HEK293 (cell line): ENCODE results near the gene ZNF337.

Experiments used
- MYNN ChIP-seq: fragments of 450-650 bp; formaldehyde crosslinking; IDR thresholded peaks from 2 replicates; pipeline ENCODE4 v1.5.1; 2016; ENCODE audit warnings: missing biosample characterization, missing genetic modification characterization, borderline replicate concordance
- ZBTB7A ChIP-seq: fragments of 450-650 bp; formaldehyde crosslinking; IDR thresholded peaks from 2 replicates; pipeline ENCODE4 v1.5.1; 2016; ENCODE audit warnings: low read depth, missing biosample characterization, missing genetic modification characterization
- TF ChIP-seq, protein P1 (sequence below): IDR thresholded peaks from 2 replicates; pipeline ENCODE4 v1.6.1; 2011; ENCODE audit warnings: mild to moderate bottlenecking, low read depth, low read length, borderline replicate concordance
- TF ChIP-seq, protein P2 (sequence below): fragments of 450-650 bp; formaldehyde crosslinking; IDR thresholded peaks from 2 replicates; pipeline ENCODE4 v1.5.1; 2016; ENCODE audit warnings: missing biosample characterization, missing genetic modification characterization

DNA sequence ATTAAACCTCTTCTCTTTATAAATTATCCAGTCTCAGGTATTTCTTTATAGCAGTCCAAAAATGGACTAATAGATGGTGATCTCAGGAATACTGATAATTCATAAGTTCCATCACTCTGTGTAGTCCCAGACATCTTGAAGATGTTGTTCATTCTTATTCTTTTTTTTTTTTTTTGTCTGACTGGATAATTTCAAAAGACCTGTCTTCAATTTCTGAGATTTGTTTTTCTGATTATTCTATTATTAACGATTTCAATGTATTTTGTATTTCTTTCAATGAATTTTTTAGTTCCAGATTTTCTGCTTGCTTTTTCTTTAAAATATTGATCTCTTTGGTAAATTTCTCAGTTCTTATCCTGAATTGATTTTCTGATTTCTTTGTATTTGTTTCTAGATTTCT lies 29.7 kb upstream of the ZNF337 start:
- TF ChIP-seq, protein P1, sequence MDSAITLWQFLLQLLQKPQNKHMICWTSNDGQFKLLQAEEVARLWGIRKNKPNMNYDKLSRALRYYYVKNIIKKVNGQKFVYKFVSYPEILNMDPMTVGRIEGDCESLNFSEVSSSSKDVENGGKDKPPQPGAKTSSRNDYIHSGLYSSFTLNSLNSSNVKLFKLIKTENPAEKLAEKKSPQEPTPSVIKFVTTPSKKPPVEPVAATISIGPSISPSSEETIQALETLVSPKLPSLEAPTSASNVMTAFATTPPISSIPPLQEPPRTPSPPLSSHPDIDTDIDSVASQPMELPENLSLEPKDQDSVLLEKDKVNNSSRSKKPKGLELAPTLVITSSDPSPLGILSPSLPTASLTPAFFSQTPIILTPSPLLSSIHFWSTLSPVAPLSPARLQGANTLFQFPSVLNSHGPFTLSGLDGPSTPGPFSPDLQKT, result no peak
- TF ChIP-seq, protein P2, sequence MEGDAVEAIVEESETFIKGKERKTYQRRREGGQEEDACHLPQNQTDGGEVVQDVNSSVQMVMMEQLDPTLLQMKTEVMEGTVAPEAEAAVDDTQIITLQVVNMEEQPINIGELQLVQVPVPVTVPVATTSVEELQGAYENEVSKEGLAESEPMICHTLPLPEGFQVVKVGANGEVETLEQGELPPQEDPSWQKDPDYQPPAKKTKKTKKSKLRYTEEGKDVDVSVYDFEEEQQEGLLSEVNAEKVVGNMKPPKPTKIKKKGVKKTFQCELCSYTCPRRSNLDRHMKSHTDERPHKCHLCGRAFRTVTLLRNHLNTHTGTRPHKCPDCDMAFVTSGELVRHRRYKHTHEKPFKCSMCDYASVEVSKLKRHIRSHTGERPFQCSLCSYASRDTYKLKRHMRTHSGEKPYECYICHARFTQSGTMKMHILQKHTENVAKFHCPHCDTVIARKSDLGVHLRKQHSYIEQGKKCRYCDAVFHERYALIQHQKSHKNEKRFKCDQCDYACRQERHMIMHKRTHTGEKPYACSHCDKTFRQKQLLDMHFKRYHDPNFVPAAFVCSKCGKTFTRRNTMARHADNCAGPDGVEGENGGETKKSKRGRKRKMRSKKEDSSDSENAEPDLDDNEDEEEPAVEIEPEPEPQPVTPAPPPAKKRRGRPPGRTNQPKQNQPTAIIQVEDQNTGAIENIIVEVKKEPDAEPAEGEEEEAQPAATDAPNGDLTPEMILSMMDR (tag by site-specific recombination), result no peak
- TF ChIP-seq MYNN (tag by site-specific recombination) (no peak), ZBTB7A (tag by site-specific recombination) (no peak)
